Measurements from ENCODE around the gene CD180. TPM values are rescaled to one million over a fixed set of nuclear protein-coding genes. Genes with fewer than 3 reads are reported as not detected.

CD180 gene
- total RNA-seq (2021; ENCODE audit: unreplicated experiment) (not detected), Bru-seq, nascent RNA (not detected), BruChase-seq, experiment 1, labeled RNA remaining after a 6-hour chase (not detected), BruChase-seq, experiment 2, labeled RNA remaining after a 2-hour chase (not detected)
- not detected in 2 replicates for polyA plus RNA-seq (2012)
- long read RNA-seq: 0 reads

DNA sequence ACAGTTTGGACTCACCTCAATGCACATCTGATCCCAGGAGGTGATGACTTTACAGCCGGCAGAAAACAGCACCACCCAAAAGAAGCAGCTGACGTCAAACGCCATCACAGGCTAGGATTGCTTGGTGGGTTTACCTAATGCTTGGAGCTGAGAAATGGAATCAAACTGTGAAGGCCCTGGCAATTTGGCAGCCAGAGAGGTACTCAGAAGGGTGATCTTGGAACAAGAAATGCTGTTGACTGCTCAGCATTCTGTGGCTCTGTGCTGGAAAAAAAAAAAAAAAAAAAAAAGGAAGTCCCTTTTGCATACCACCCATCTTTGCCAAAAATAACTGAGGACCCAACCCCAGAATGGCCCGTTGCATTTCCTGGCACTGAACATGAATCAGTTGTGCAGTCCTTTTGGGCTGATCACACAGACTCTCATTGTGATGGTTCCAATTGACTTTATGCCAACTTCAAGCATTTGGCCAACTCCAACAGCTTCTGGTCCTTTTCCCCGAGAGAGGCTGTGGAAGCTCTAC is at the start of gene CD180:
TSS of gene CD180 (minus strand) at position 263 of the 523 bp plus-strand sequence. CDS start at position 105, 158 bp downstream.
- intact Hi-C loops (cut with micrococcal nuclease): no loop called here
- H3K4me2 ChIP-seq (ENCODE audit: low read length): no peak within 1 kb of the TSS
- TF ChIP-seq, protein P1, sequence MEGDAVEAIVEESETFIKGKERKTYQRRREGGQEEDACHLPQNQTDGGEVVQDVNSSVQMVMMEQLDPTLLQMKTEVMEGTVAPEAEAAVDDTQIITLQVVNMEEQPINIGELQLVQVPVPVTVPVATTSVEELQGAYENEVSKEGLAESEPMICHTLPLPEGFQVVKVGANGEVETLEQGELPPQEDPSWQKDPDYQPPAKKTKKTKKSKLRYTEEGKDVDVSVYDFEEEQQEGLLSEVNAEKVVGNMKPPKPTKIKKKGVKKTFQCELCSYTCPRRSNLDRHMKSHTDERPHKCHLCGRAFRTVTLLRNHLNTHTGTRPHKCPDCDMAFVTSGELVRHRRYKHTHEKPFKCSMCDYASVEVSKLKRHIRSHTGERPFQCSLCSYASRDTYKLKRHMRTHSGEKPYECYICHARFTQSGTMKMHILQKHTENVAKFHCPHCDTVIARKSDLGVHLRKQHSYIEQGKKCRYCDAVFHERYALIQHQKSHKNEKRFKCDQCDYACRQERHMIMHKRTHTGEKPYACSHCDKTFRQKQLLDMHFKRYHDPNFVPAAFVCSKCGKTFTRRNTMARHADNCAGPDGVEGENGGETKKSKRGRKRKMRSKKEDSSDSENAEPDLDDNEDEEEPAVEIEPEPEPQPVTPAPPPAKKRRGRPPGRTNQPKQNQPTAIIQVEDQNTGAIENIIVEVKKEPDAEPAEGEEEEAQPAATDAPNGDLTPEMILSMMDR (IDR thresholded peaks at IDR 0.05 in 2 of 3, conservative IDR thresholded peaks at IDR 0.05 in 1 of 3; ENCODE audit: borderline replicate concordance in 1 of 3, insufficient read depth in 1 of 3, low read depth in 2 of 3, low read length in 2 of 3): no peak
- no peak for TF ChIP-seq SIN3A (IDR thresholded peaks at IDR 0.05; ENCODE audit: low read depth)
- no peak for TF ChIP-seq FOSL1 (IDR thresholded peaks at IDR 0.05; ENCODE audit: low read depth)
- TF ChIP-seq, protein P2, sequence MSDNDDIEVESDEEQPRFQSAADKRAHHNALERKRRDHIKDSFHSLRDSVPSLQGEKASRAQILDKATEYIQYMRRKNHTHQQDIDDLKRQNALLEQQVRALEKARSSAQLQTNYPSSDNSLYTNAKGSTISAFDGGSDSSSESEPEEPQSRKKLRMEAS (IDR thresholded peaks at IDR 0.05): no peak
- TF ChIP-seq JUND (IDR thresholded peaks at IDR 0.05): no peak
- no peak for TF ChIP-seq POLR2AphosphoS5 (IDR thresholded peaks at IDR 0.05; ENCODE audit: low read depth, low read length)
- no TSS peak for BruUV-seq (replicated peaks)
- no peak within 1 kb of the TSS for H3K9ac ChIP-seq (ENCODE audit: low read length)
- no peak within 1 kb of the TSS for H3K27ac ChIP-seq (ENCODE audit: low read depth, low read length)
- H3K27me3 ChIP-seq (ENCODE audit: insufficient read depth, low read length): no peaks in the 10 kb centered on the region
- ChIA-PET POLR2A (no interaction called here), RAD21 (ENCODE audit: low non-redundant PET in 1 of 2, low total read pairs in 2 of 2, uncharacterized antibody in 2 of 2, unreplicated experiment in 2 of 2) (no interaction called here), CTCF (no interaction called here)
- no peaks in the 10 kb centered on the region for H4K20me1 ChIP-seq (ENCODE audit: insufficient read depth)
- no peaks in the 10 kb centered on the region for H3K9me2 ChIP-seq (ENCODE audit: insufficient read depth)
- no peak for DNase-seq (ENCODE audit: low read depth, low spot score)
- ATAC-seq: no peak
- H3K4me3 ChIP-seq (replicated peaks in 1 of 2; ENCODE audit: low read depth in 1 of 2, low read length in 2 of 2): no peak within 1 kb of the TSS
- no peaks in the 10 kb centered on the region for H3K79me2 ChIP-seq (ENCODE audit: insufficient read depth, low read length)
- H3K36me3 ChIP-seq (ENCODE audit: control insufficient read depth in 1 of 2, insufficient read depth in 2 of 2, low read length in 2 of 2): no peaks in the 10 kb centered on the region
- no peaks in the 10 kb centered on the region for H3K9me3 ChIP-seq (ENCODE audit: control insufficient read depth in 1 of 2, insufficient read depth in 1 of 2, low read depth in 1 of 2, low read length in 2 of 2)
- no peak within 1 kb of the TSS for H2AFZ ChIP-seq (ENCODE audit: low read depth, low read length, poor library complexity, severe bottlenecking)
- H3K4me1 ChIP-seq (ENCODE audit: control insufficient read depth in 1 of 2, insufficient read depth in 2 of 2, low read length in 2 of 2): no peaks in the 10 kb centered on the region

All from HCT116 (cell line).